HEK293 (cell line): Measurements from ENCODE around the gene VPS36.
A peak's percentile ranks its signal among the peaks of the same experiment; 100 is the strongest.

ENCODE experiments used
- BCL11A ChIP-seq: fragments of 450-650 bp; formaldehyde crosslinking; IDR thresholded peaks from 2 replicates; pipeline ENCODE4 v1.5.1; 2016; ENCODE audit warnings: low read depth, missing biosample characterization, missing genetic modification characterization
- GLIS2 ChIP-seq: fragments of 450-650 bp; formaldehyde crosslinking; IDR thresholded peaks from 2 replicates; pipeline ENCODE4 v1.5.1; 2016; ENCODE audit warnings: missing biosample characterization, missing genetic modification characterization
- KLF16 ChIP-seq: fragments of 450-650 bp; formaldehyde crosslinking; IDR thresholded peaks from 2 replicates; pipeline ENCODE4 v1.5.1; 2017; ENCODE audit warnings: missing biosample characterization, missing genetic modification characterization
- MEIS1 ChIP-seq: sonication (generic); formaldehyde crosslinking; IDR thresholded peaks from 2 replicates; pipeline ENCODE4 v1.8.1; 2022; ENCODE audit warnings: missing genetic modification reagents, mild to moderate bottlenecking, borderline replicate concordance
- MZF1 ChIP-seq: fragments of 450-650 bp; formaldehyde crosslinking; IDR thresholded peaks from 2 replicates; pipeline ENCODE4 v1.5.1; 2017; ENCODE audit warnings: missing biosample characterization, missing genetic modification characterization, borderline replicate concordance
- PATZ1 ChIP-seq: fragments of 450-650 bp; formaldehyde crosslinking; IDR thresholded peaks from 2 replicates; pipeline ENCODE4 v1.5.1; 2016; ENCODE audit warnings: missing biosample characterization, missing genetic modification characterization
- WT1 ChIP-seq: fragments of 450-650 bp; formaldehyde crosslinking; IDR thresholded peaks from 2 replicates; pipeline ENCODE4 v1.5.1; 2016; ENCODE audit warnings: missing biosample characterization, missing genetic modification characterization
- YY1 ChIP-seq: fragments of 450-650 bp; formaldehyde crosslinking; IDR thresholded peaks from 2 replicates; pipeline ENCODE4 v1.5.1; 2018; ENCODE audit warnings: missing biosample characterization, missing genetic modification characterization
- YY2 ChIP-seq: fragments of 450-650 bp; formaldehyde crosslinking; IDR thresholded peaks from 2 replicates; pipeline ENCODE4 v1.5.1; 2016; ENCODE audit warnings: missing biosample characterization, missing genetic modification characterization
- ZFP69B ChIP-seq: fragments of 450-650 bp; formaldehyde crosslinking; IDR thresholded peaks from 2 replicates; pipeline ENCODE4 v1.5.1; 2016; ENCODE audit warnings: missing biosample characterization, missing genetic modification characterization
- ZNF10 ChIP-seq: fragments of 450-650 bp; formaldehyde crosslinking; IDR thresholded peaks from 2 replicates; pipeline ENCODE4 v1.5.1; 2017; ENCODE audit warnings: missing biosample characterization, missing genetic modification characterization
- ZNF138 ChIP-seq: fragments of 450-650 bp; formaldehyde crosslinking; IDR thresholded peaks from 2 replicates; pipeline ENCODE4 v1.5.1; 2016; ENCODE audit warnings: missing biosample characterization, missing genetic modification characterization, borderline replicate concordance
- ZNF155 ChIP-seq: fragments of 450-650 bp; formaldehyde crosslinking; IDR thresholded peaks from 2 replicates; pipeline ENCODE4 v1.5.1; 2016; ENCODE audit warnings: missing biosample characterization, missing genetic modification characterization
- ZNF2 ChIP-seq: fragments of 450-650 bp; formaldehyde crosslinking; IDR thresholded peaks from 2 replicates; pipeline ENCODE4 v1.5.1; 2016; ENCODE audit warnings: missing biosample characterization, missing genetic modification characterization
- ZNF211 ChIP-seq: fragments of 450-650 bp; formaldehyde crosslinking; IDR thresholded peaks from 2 replicates; pipeline ENCODE4 v1.5.1; 2016; ENCODE audit warnings: low read depth, missing biosample characterization, missing genetic modification characterization
- ZNF221 ChIP-seq: fragments of 450-650 bp; formaldehyde crosslinking; IDR thresholded peaks from 2 replicates; pipeline ENCODE4 v1.5.1; 2017; ENCODE audit warnings: missing biosample characterization, missing genetic modification characterization, borderline replicate concordance
- ZNF223 ChIP-seq: fragments of 450-650 bp; formaldehyde crosslinking; IDR thresholded peaks from 2 replicates; pipeline ENCODE4 v1.5.1; 2016; ENCODE audit warnings: missing biosample characterization, missing genetic modification characterization
- ZNF274 ChIP-seq, 2 experiments: fragments of 200-500 bp in 1 of 2; fragments of 450-650 bp in 1 of 2; sonication (Bioruptor generic) in 1 of 2; formaldehyde crosslinking in 1 of 2; IDR thresholded peaks; 2 replicates each; pipeline versions ENCODE4 v1.5.1 to v1.6.1; 2014 to 2016; ENCODE audit warnings: borderline replicate concordance in 1 of 2, inconsistent platforms in 1 of 2, low read length in 1 of 2, missing biosample characterization in 1 of 2, missing genetic modification characterization in 1 of 2
- ZNF324 ChIP-seq: fragments of 450-650 bp; formaldehyde crosslinking; IDR thresholded peaks from 2 replicates; pipeline ENCODE4 v1.5.1; 2016; ENCODE audit warnings: missing biosample characterization, missing genetic modification characterization
- ZNF366 ChIP-seq: fragments of 450-650 bp; formaldehyde crosslinking; conservative IDR thresholded peaks from 2 replicates; pipeline ENCODE4 v1.5.1; 2016; ENCODE audit warnings: missing biosample characterization, missing genetic modification characterization
- ZNF391 ChIP-seq: fragments of 450-650 bp; formaldehyde crosslinking; IDR thresholded peaks from 2 replicates; pipeline ENCODE4 v1.5.1; 2016; ENCODE audit warnings: low read depth, missing biosample characterization, missing genetic modification characterization, borderline replicate concordance
- ZNF423 ChIP-seq: fragments of 450-650 bp; formaldehyde crosslinking; IDR thresholded peaks from 2 replicates; pipeline ENCODE4 v1.5.1; 2016; ENCODE audit warnings: missing biosample characterization, missing genetic modification characterization
- ZNF473 ChIP-seq: fragments of 450-650 bp; formaldehyde crosslinking; IDR thresholded peaks from 2 replicates; pipeline ENCODE4 v1.5.1; 2017; ENCODE audit warnings: missing biosample characterization, missing genetic modification characterization
- ZNF548 ChIP-seq: fragments of 450-650 bp; formaldehyde crosslinking; IDR thresholded peaks from 2 replicates; pipeline ENCODE4 v1.5.1; 2016; ENCODE audit warnings: missing biosample characterization, missing genetic modification characterization
- ZNF558 ChIP-seq: fragments of 450-650 bp; formaldehyde crosslinking; IDR thresholded peaks from 2 replicates; pipeline ENCODE4 v1.5.1; 2016; ENCODE audit warnings: missing biosample characterization, missing genetic modification characterization
- ZNF654 ChIP-seq: fragments of 450-650 bp; formaldehyde crosslinking; IDR thresholded peaks from 2 replicates; pipeline ENCODE4 v1.5.1; 2016; ENCODE audit warnings: low read depth, missing biosample characterization, missing genetic modification characterization
- TF ChIP-seq, protein P1 (sequence below): fragments of 450-650 bp; formaldehyde crosslinking; IDR thresholded peaks from 2 replicates; pipeline ENCODE4 v1.5.1; 2016; ENCODE audit warnings: missing biosample characterization, missing genetic modification characterization
- TF ChIP-seq, protein P2 (sequence below): fragments of 450-650 bp; formaldehyde crosslinking; IDR thresholded peaks from 2 replicates; pipeline ENCODE4 v1.5.1; 2016; ENCODE audit warnings: missing biosample characterization, missing genetic modification characterization, borderline replicate concordance
- TF ChIP-seq, protein P3 (sequence below): fragments of 450-650 bp; IDR thresholded peaks from 2 replicates; pipeline ENCODE4 v1.5.1; 2018; ENCODE audit warnings: missing biosample characterization, missing genetic modification characterization

The VPS36 gene

DNA sequence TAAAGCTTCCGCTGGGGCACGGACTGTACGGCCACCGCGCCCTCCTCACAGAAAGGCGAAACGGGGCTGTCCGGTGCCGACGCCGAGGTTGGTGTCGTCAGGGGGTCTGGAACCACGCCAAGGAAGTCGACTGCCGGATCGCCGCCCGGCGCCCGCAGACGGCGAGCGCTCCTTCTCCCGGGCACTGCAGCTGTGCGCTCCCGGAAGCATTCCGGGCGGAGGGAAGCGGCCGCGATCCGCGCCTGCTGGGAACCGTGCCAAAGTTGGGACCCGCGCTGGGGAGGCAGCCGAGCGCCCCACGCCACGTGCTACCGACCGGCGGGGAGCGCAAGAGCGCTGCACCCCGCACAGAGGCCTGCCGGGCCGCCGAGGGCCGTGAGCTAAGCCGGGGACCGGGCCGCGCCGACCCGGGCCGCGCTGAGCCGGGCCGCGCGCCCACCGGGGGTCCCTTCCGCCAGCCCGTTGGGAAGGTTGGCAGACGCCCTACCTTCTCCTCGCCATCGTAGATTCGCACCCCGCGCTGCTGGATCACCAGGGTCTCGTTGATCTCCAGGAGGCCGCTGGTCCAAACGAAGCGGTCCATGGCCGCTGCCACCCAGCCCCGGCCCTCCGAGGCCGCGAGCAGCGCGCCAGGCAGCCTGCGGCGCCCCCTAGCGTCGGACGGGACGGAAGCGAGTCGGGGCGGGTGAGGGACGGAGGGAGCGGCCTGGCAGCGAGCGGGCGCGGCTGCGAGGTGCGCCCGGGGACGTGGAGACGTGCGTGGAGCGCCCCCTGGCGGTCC is at the start of gene VPS36 (continued):
- TF ChIP-seq MEIS1: no peak
- TF ChIP-seq ZNF223: no peak
- TF ChIP-seq ZNF211 (tag by site-specific recombination): no peak
- TF ChIP-seq WT1 (tag by site-specific recombination): no peak
- no peak for TF ChIP-seq ZNF138 (tag by site-specific recombination)
- TF ChIP-seq ZNF391 (tag by site-specific recombination): peak; percentile 65; the same call in 1 of the 2 replicates
- no peak for TF ChIP-seq ZNF155 (tag by site-specific recombination)
- TF ChIP-seq, protein P1, sequence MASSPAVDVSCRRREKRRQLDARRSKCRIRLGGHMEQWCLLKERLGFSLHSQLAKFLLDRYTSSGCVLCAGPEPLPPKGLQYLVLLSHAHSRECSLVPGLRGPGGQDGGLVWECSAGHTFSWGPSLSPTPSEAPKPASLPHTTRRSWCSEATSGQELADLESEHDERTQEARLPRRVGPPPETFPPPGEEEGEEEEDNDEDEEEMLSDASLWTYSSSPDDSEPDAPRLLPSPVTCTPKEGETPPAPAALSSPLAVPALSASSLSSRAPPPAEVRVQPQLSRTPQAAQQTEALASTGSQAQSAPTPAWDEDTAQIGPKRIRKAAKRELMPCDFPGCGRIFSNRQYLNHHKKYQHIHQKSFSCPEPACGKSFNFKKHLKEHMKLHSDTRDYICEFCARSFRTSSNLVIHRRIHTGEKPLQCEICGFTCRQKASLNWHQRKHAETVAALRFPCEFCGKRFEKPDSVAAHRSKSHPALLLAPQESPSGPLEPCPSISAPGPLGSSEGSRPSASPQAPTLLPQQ (tag by site-specific recombination): peak; percentile 26; the same call in 1 of the 2 replicates
- TF ChIP-seq YY2: no peak
- TF ChIP-seq KLF16 (tag by site-specific recombination): no peak
- no peak for TF ChIP-seq BCL11A (tag by site-specific recombination)
- TF ChIP-seq ZNF274 (IDR thresholded peaks at IDR 0.05; ENCODE audit: low read length): no peak
- TF ChIP-seq ZNF274 (tag by site-specific recombination; IDR thresholded peaks at IDR 0.05; ENCODE audit: borderline replicate concordance): no peak
- no peak for TF ChIP-seq ZNF558 (tag by site-specific recombination)
- TF ChIP-seq ZNF654 (tag by site-specific recombination): peak; percentile 47; the same call in 1 of the 2 replicates
- no peak for TF ChIP-seq ZNF548 (tag by site-specific recombination)
- TF ChIP-seq GLIS2 (tag by site-specific recombination): peak; percentile 72; the same call in 1 of the 2 replicates
- peak; percentile 28; the same call in 1 of the 2 replicates for TF ChIP-seq ZFP69B (tag by site-specific recombination)
- TF ChIP-seq, protein P2, sequence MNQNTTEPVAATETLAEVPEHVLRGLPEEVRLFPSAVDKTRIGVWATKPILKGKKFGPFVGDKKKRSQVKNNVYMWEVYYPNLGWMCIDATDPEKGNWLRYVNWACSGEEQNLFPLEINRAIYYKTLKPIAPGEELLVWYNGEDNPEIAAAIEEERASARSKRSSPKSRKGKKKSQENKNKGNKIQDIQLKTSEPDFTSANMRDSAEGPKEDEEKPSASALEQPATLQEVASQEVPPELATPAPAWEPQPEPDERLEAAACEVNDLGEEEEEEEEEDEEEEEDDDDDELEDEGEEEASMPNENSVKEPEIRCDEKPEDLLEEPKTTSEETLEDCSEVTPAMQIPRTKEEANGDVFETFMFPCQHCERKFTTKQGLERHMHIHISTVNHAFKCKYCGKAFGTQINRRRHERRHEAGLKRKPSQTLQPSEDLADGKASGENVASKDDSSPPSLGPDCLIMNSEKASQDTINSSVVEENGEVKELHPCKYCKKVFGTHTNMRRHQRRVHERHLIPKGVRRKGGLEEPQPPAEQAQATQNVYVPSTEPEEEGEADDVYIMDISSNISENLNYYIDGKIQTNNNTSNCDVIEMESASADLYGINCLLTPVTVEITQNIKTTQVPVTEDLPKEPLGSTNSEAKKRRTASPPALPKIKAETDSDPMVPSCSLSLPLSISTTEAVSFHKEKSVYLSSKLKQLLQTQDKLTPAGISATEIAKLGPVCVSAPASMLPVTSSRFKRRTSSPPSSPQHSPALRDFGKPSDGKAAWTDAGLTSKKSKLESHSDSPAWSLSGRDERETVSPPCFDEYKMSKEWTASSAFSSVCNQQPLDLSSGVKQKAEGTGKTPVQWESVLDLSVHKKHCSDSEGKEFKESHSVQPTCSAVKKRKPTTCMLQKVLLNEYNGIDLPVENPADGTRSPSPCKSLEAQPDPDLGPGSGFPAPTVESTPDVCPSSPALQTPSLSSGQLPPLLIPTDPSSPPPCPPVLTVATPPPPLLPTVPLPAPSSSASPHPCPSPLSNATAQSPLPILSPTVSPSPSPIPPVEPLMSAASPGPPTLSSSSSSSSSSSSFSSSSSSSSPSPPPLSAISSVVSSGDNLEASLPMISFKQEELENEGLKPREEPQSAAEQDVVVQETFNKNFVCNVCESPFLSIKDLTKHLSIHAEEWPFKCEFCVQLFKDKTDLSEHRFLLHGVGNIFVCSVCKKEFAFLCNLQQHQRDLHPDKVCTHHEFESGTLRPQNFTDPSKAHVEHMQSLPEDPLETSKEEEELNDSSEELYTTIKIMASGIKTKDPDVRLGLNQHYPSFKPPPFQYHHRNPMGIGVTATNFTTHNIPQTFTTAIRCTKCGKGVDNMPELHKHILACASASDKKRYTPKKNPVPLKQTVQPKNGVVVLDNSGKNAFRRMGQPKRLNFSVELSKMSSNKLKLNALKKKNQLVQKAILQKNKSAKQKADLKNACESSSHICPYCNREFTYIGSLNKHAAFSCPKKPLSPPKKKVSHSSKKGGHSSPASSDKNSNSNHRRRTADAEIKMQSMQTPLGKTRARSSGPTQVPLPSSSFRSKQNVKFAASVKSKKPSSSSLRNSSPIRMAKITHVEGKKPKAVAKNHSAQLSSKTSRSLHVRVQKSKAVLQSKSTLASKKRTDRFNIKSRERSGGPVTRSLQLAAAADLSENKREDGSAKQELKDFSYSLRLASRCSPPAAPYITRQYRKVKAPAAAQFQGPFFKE (tag by site-specific recombination): no peak
- no peak for TF ChIP-seq ZNF473 (tag by site-specific recombination)
- TF ChIP-seq, protein P3, sequence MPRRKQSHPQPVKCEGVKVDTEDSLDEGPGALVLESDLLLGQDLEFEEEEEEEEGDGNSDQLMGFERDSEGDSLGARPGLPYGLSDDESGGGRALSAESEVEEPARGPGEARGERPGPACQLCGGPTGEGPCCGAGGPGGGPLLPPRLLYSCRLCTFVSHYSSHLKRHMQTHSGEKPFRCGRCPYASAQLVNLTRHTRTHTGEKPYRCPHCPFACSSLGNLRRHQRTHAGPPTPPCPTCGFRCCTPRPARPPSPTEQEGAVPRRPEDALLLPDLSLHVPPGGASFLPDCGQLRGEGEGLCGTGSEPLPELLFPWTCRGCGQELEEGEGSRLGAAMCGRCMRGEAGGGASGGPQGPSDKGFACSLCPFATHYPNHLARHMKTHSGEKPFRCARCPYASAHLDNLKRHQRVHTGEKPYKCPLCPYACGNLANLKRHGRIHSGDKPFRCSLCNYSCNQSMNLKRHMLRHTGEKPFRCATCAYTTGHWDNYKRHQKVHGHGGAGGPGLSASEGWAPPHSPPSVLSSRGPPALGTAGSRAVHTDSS: peak; percentile 20; the same call in 1 of the 2 replicates
- peak; percentile 88 for TF ChIP-seq YY1 (tag by site-specific recombination)
- 0 out of 2 replicates have a peak, but pooled peaks have one; percentile 54 for TF ChIP-seq ZNF423 (tag by site-specific recombination)
- TF ChIP-seq ZNF2 (tag by site-specific recombination): no peak
- TF ChIP-seq ZNF10 (tag by site-specific recombination): no peak
- TF ChIP-seq ZNF366 (tag by site-specific recombination): 0 out of 2 replicates have a peak, but pooled peaks have one; percentile 27
- TF ChIP-seq ZNF324: 0 out of 2 replicates have a peak, but pooled peaks have one; percentile 17
- TF ChIP-seq PATZ1 (tag by site-specific recombination): peak; percentile 53; the same call in 1 of the 2 replicates
- TF ChIP-seq MZF1: no peak
- TF ChIP-seq ZNF221 (tag by site-specific recombination): no peak
